ENCODE measurements around the gene UGDH. TPM values are rescaled to one million over a fixed set of nuclear protein-coding genes. Genes with fewer than 3 reads are reported as not detected.
"Not testable (repeated sequence)": the region's sequence is repeated elsewhere in the genome, so short reads cannot be mapped to it uniquely, and the experiment has no call there.

The UGDH gene
- total and polyA plus RNA-seq, 4 experiments from 2014 or later, result 18.5 to 34.9 (median 24.0) TPM

DNA sequence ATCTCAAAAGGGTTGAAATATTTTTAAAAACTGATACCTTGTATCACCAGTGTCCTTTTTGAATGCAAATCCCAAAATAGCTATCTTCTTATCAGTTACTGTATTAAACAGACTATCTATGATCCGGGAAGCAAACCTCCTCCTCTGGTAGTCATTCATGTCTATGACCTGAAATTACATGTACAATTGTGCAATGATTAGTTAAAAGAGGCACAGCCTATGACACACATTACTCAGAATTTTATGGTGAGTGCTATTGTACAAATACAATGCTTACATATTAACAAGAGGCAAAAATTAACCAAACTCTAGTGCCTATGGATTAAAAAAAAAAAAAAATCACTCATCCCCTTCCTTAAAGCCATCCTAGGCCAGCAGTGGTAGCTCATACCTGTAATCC is 21.7 kb downstream of the UGDH start:
- Histone ChIP-seq H3K36me3 (ENCODE audit: insufficient read depth, low read length) (peaks cover 39% of the 10 kb centered on the region), H3K27me3 (ENCODE audit: insufficient read depth, low read length) (no peaks in the 10 kb centered on the region), H3K4me1 (ENCODE audit: insufficient read depth, low read length) (no peaks in the 10 kb centered on the region), H3K27ac (ENCODE audit: low read depth, low read length) (no peak overlapping the region), H3K4me3 (ENCODE audit: low read length in 2 of 2) (no peak overlapping the region), H3K9me3 (ENCODE audit: control insufficient read depth in 1 of 2, low read length in 2 of 2) (no peaks in the 10 kb centered on the region)
- Mint-ChIP-seq H3K36me3 (peaks cover 35 to 68% of the 10 kb centered on the region in 2 donors), H3K4me3 (no peak overlapping the region), H3K9me3 (no peaks in the 10 kb centered on the region), H3K27ac (no peak overlapping the region), H3K4me1 (no peaks in the 10 kb centered on the region), H3K27me3 (no peaks in the 10 kb centered on the region)
- DNase-seq, result no peak
- ChIA-PET CTCF (ENCODE audit: partially characterized antibody) (no interaction called here), POLR2A (ENCODE audit: partially characterized antibody) (no interaction called here)
- intact Hi-C loops (cut with micrococcal nuclease), result no loop called here

DNA sequence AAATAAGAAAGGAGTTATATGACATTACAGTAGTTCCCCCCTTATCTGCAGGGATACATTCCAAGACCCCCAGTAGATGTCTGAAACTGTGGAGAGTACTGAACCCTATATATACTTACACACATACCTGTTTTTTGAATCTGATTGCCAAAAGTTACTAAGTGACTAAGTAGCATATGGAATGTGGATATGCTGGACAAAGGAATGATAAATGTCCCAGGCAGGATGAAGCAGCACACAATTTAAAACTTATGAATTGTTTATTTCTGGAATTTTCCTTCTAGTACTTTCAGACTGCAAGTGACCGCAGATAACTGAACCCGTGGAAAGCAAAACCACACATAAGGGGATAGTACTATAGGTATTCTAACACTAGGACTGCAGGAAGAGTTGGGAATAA is 22.7 kb downstream of the UGDH start:
- CTCF ChIA-PET (ENCODE audit: partially characterized antibody), result no interaction called here

DNA sequence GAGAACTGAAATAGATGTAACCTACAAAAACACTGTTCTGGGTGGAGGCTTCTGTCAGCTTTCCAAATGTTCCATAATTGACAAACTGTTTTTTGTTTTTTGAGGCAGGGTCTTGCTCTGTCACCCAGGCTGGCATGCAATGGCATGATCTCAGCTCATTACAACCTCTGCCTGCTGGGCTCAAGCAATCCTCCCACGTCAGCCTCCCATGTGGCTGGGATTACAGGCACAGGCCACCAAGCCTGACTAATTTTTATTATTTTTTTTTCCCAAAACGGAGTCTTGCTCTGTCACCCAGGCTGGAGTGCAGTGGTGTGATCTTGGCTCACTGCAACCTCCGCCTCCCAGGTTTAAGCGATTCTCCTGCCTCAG is 24.6 kb downstream of the UGDH start:
- H3K27me3 ChIP-seq (ENCODE audit: insufficient read depth, low read length); DNase-seq; intact Hi-C loops (cut with micrococcal nuclease); H3K4me1 ChIP-seq (ENCODE audit: insufficient read depth, low read length); CTCF ChIA-PET (ENCODE audit: partially characterized antibody); H3K4me3 ChIP-seq (ENCODE audit: low read length in 2 of 2); H3K4me3 Mint-ChIP-seq; H3K27me3 Mint-ChIP-seq; H3K27ac ChIP-seq (ENCODE audit: low read depth, low read length); H3K9me3 Mint-ChIP-seq; H3K4me1 Mint-ChIP-seq; H3K9me3 ChIP-seq (ENCODE audit: control insufficient read depth in 1 of 2, low read length in 2 of 2): not testable (repeated sequence)
- Mint-ChIP-seq H3K27ac (peak overlapping the region in 1 of 7 donors; percentile 13), H3K36me3 (peaks cover 37 to 49% of the 10 kb centered on the region in 2 donors)
- peaks cover 23% of the 10 kb centered on the region for H3K36me3 ChIP-seq (ENCODE audit: insufficient read depth, low read length)
- POLR2A ChIA-PET (ENCODE audit: partially characterized antibody), result interaction anchor here (1.4 kb wide), 1 partner anchor 135 kb away, joined by 4 read pairs; no protein-coding TSS in a partner anchor

More for the DNA sequence above, 22.7 kb downstream of the UGDH start:
- Histone ChIP-seq H3K27ac (ENCODE audit: low read depth, low read length) (no peak overlapping the region), H3K27me3 (ENCODE audit: insufficient read depth, low read length) (no peaks in the 10 kb centered on the region), H3K9me3 (ENCODE audit: control insufficient read depth in 1 of 2, low read length in 2 of 2) (no peaks in the 10 kb centered on the region), H3K4me3 (ENCODE audit: low read length in 2 of 2) (no peak overlapping the region), H3K4me1 (ENCODE audit: insufficient read depth, low read length) (no peaks in the 10 kb centered on the region), H3K36me3 (ENCODE audit: insufficient read depth, low read length) (peaks cover 31% of the 10 kb centered on the region)
- peaks cover 33 to 61% of the 10 kb centered on the region in 2 donors for H3K36me3 Mint-ChIP-seq
- no peaks in the 10 kb centered on the region for H3K4me1 Mint-ChIP-seq
- H3K9me3 Mint-ChIP-seq, result no peaks in the 10 kb centered on the region
- DNase-seq, result no peak
- intact Hi-C loops (cut with micrococcal nuclease), result no loop called here
- H3K4me3 Mint-ChIP-seq, result no peak overlapping the region
- H3K27ac Mint-ChIP-seq, result no peak overlapping the region
- H3K27me3 Mint-ChIP-seq, result no peaks in the 10 kb centered on the region
- POLR2A ChIA-PET (ENCODE audit: partially characterized antibody), result no interaction called here

DNA sequence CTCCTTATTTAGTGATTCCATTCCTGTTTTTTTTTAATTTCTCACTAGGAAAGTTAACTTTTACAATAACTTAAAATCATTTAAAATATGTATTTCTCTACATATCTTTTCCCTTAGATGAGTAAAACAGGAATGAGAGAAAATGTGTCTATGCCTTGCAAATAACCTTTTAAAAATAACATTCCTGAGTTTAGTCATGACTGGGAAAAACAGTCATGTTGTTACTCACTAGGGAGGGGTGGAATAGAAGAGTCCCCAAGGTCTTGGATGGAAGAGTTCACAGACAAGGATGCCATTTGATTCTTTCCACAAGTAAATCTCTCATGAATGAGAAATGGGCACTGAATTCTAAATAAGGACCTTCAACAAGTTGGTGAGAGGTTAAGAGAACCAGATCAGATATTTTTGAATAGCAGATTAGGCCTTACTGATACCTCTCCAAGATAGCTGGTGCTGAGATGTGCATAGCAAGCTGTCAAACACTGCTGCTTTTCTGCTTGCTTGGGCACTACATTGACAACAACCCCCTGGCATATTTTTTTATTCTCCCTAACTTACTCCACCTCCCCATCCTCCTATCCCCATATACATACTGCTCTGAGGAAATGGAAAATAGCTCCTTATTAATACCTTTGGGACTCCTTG is 25.1 kb downstream of the UGDH start:
- no peak for DNase-seq
- Histone ChIP-seq H3K27me3 (ENCODE audit: insufficient read depth, low read length) (no peaks in the 10 kb centered on the region), H3K4me3 (ENCODE audit: low read length in 2 of 2) (no peak overlapping the region), H3K27ac (ENCODE audit: low read depth, low read length) (no peak overlapping the region), H3K9me3 (ENCODE audit: control insufficient read depth in 1 of 2, low read length in 2 of 2) (no peaks in the 10 kb centered on the region), H3K36me3 (ENCODE audit: insufficient read depth, low read length) (peaks cover 18% of the 10 kb centered on the region), H3K4me1 (ENCODE audit: insufficient read depth, low read length) (no peaks in the 10 kb centered on the region)
- H3K27ac Mint-ChIP-seq, result peak overlapping the region in 1 of 7 donors; percentile 13
- H3K4me1 Mint-ChIP-seq, result no peaks in the 10 kb centered on the region
- POLR2A ChIA-PET (ENCODE audit: partially characterized antibody), result interaction anchor here (1.4 kb wide), 1 partner anchor 136 kb away, joined by 4 read pairs; no protein-coding TSS in a partner anchor
- no peaks in the 10 kb centered on the region for H3K9me3 Mint-ChIP-seq
- peaks cover 37 to 49% of the 10 kb centered on the region in 2 donors for H3K36me3 Mint-ChIP-seq
- CTCF ChIA-PET (ENCODE audit: partially characterized antibody), result no interaction called here
- H3K4me3 Mint-ChIP-seq, result no peak overlapping the region
- no peaks in the 10 kb centered on the region for H3K27me3 Mint-ChIP-seq
- intact Hi-C loops (cut with micrococcal nuclease), result no loop called here

DNA sequence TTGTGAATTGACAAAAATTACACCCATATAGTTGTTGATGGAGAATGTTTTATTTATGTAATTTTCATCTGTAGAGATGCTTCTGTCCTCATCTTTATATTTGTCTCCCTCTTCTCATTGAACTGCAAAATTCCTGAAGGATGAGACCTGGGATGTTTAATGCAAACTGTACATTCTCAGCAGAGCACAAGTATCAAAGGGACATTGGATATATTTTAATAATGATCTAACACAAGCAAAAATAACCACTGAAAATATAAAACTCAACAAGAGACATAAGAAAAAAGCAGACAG is 28.6 kb downstream of the UGDH start:
- Histone ChIP-seq H3K36me3 (ENCODE audit: insufficient read depth, low read length) (peaks cover 8% of the 10 kb centered on the region), H3K9me3 (ENCODE audit: control insufficient read depth in 1 of 2, low read length in 2 of 2) (no peaks in the 10 kb centered on the region), H3K4me1 (ENCODE audit: insufficient read depth, low read length) (no peaks in the 10 kb centered on the region), H3K27ac (ENCODE audit: low read depth, low read length) (no peak overlapping the region), H3K4me3 (ENCODE audit: low read length in 2 of 2) (no peak overlapping the region), H3K27me3 (ENCODE audit: insufficient read depth, low read length) (no peaks in the 10 kb centered on the region)
- ChIA-PET POLR2A (ENCODE audit: partially characterized antibody) (no interaction called here), CTCF (ENCODE audit: partially characterized antibody) (no interaction called here)
- intact Hi-C loops (cut with micrococcal nuclease), result no loop called here
- H3K27ac Mint-ChIP-seq, result no peak overlapping the region
- H3K27me3 Mint-ChIP-seq, result peaks cover 0 to 2% of the 10 kb centered on the region in 2 donors
- no peak for DNase-seq
- no peaks in the 10 kb centered on the region for H3K4me1 Mint-ChIP-seq
- no peak overlapping the region for H3K4me3 Mint-ChIP-seq
- H3K9me3 Mint-ChIP-seq, result no peaks in the 10 kb centered on the region
- H3K36me3 Mint-ChIP-seq, result peaks cover 24 to 27% of the 10 kb centered on the region in 2 donors

DNA sequence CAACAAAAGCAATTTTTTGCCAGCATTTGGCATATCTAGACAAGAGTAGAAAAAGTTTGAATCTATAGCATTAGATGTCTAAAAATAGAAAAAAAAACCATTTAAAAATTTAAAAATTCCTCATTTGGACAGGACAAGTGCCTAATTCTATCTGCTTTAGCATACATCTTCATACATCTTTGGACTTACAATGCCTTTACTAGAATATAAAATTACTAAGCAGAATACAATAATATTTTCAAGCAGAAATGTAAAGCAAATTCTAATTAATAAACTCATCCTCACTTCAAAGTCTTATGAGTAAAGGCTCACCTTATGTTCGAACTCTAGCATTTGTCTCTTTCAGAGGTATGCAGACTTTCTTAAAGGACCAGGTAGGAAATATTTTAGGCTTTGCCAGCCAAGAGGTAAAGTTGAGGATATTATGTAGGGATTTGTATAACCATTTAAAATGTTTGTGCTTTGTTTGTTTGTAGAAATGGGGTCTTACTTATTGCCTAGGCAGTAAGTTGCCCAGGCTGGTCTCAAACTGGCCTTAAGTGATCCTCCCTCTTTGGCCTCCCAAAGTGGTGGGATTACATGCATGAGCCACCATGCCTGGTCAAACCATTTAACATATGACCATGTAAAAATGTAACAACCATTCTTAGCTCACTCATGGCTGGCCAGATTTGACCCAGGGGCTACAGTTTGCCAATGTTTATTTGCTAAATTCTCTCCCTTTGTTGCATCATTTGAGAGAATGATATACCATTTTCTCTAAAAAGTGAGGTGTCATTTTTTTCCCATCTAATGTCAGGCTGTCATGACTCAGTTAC is 29.1 kb downstream of the UGDH start:
- H3K27me3 Mint-ChIP-seq, result peaks cover 0 to 2% of the 10 kb centered on the region in 2 donors
- H3K4me3 Mint-ChIP-seq, result no peak overlapping the region
- intact Hi-C loops (cut with micrococcal nuclease), result no loop called here
- H3K36me3 Mint-ChIP-seq, result peaks cover 18 to 21% of the 10 kb centered on the region in 2 donors
- Histone ChIP-seq H3K36me3 (ENCODE audit: insufficient read depth, low read length) (peaks cover 8% of the 10 kb centered on the region), H3K27ac (ENCODE audit: low read depth, low read length) (no peak overlapping the region), H3K4me3 (ENCODE audit: low read length in 2 of 2) (no peak overlapping the region), H3K4me1 (ENCODE audit: insufficient read depth, low read length) (no peaks in the 10 kb centered on the region), H3K27me3 (ENCODE audit: insufficient read depth, low read length) (no peaks in the 10 kb centered on the region), H3K9me3 (ENCODE audit: control insufficient read depth in 1 of 2, low read length in 2 of 2) (no peaks in the 10 kb centered on the region)
- POLR2A ChIA-PET (ENCODE audit: partially characterized antibody), result no interaction called here
- no peak overlapping the region for H3K27ac Mint-ChIP-seq
- no peak for DNase-seq
- CTCF ChIA-PET (ENCODE audit: partially characterized antibody), result no interaction called here
- no peaks in the 10 kb centered on the region for H3K4me1 Mint-ChIP-seq
- H3K9me3 Mint-ChIP-seq, result no peaks in the 10 kb centered on the region

DNA sequence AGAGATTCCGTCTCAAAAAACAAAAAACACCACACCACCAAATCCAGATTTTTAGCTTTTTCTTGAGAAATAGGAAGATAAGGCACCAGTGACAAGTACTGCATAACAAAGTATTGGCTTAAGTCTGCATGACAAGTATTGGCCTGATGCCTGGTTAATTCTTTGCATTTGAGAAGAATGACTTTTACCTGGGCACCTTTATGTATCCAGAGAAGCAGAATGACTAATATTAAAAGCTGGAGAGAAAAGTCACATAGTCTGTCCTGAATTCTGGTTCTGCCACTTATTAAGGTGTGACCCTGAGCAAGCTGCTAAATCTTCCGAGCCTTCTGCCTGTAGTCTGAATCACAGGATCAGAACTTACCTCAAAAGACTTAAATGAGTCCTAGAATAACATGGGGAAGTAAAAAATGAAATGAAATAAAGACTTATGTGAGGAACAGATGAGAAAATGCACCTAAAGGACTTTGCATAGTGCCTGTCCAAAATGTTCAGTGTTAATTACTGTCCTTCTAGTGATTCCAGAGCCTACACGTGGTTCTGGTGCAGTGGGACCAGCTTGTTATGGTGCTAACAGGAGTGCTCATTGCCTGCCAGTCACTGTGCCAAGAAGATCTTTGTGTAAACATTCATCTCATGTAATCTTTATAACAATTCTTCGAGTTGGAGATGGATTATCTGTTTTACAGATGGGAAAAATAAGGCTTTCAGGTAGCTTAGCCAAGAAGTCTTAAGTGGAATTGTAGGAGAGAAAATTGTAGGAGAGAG is 31.6 kb downstream of the UGDH start:
- Histone ChIP-seq H3K9me3 (ENCODE audit: control insufficient read depth in 1 of 2, low read length in 2 of 2) (no peaks in the 10 kb centered on the region), H3K4me1 (ENCODE audit: insufficient read depth, low read length) (no peaks in the 10 kb centered on the region), H3K27ac (ENCODE audit: low read depth, low read length) (no peak overlapping the region), H3K36me3 (ENCODE audit: insufficient read depth, low read length) (no peaks in the 10 kb centered on the region), H3K27me3 (ENCODE audit: insufficient read depth, low read length) (no peaks in the 10 kb centered on the region), H3K4me3 (ENCODE audit: low read length in 2 of 2) (no peak overlapping the region)
- Mint-ChIP-seq H3K4me1 (no peaks in the 10 kb centered on the region), H3K9me3 (no peaks in the 10 kb centered on the region), H3K4me3 (peak overlapping the region in 1 of 8 donors; percentile 42), H3K27ac (no peak overlapping the region), H3K27me3 (peaks cover 0 to 2% of the 10 kb centered on the region in 2 donors), H3K36me3 (peaks cover 7 to 13% of the 10 kb centered on the region in 2 donors)
- ChIA-PET CTCF (ENCODE audit: partially characterized antibody) (interaction anchor here (1.2 to 1.5 kb wide), 2 partner anchors 8 to 24 kb away, joined by 3 read pairs; no protein-coding TSS in a partner anchor), POLR2A (ENCODE audit: partially characterized antibody) (no interaction called here)
- no peak for DNase-seq
- intact Hi-C loops (cut with micrococcal nuclease), result no loop called here
